Panc1 (cell line): ENCODE results near the gene PROSER3. TPM values are rescaled to one million over a fixed set of nuclear protein-coding genes. Genes with fewer than 3 reads are reported as not detected.

Source experiments
- ATAC-seq: fragments of 200-7000 bp; cut with Tn5 transposase; 2 replicates; pipeline ENCODE4 v1.9.1; 2020; ENCODE audit warnings: mild to moderate bottlenecking, moderate library complexity
- BruUV-seq: library from RNA; stranded (reverse); fragments of 400-500 nt; replicated peaks from 2 replicates; lab custom pipeline; 2021; lab: Mats Ljungman, UMichigan
- CTCF ChIA-PET: fragments of 300-600 bp; sonication (Branson Sonifier 250); formaldehyde crosslinking; loops from one replicate; lab custom pipeline; 2022; ENCODE audit warnings: antibody characterized with exemption; lab: Charles Lee
- POLR2A ChIA-PET: fragments of 300-600 bp; sonication (Branson Sonifier 250); formaldehyde crosslinking; loops from one replicate; lab custom pipeline; 2022; ENCODE audit warnings: antibody characterized with exemption; lab: Charles Lee
- DNase-seq: peaks from one replicate; pipeline ENCODE4 v3.0.0-alpha.2; 2010; ENCODE audit warnings: low read depth, low spot score
- H3K27ac ChIP-seq: 2 replicates; pipeline ENCODE4 v1.5.1; 2011; ENCODE audit warnings: mild to moderate bottlenecking, low read length, inconsistent platforms
- H3K27me3 ChIP-seq: fragments of 200-500 bp; sonication (Bioruptor generic); 2 replicates; pipeline ENCODE4 v1.6.0; 2014; ENCODE audit warnings: low read length, inconsistent platforms; ENCODE audit not compliant: control insufficient read depth, insufficient read depth
- H3K36me3 ChIP-seq: fragments of 200-500 bp; sonication (Bioruptor generic); 2 replicates; pipeline ENCODE4 v1.5.1; 2014; ENCODE audit warnings: inconsistent platforms, mild to moderate bottlenecking, low read length, moderate library complexity; ENCODE audit not compliant: control insufficient read depth, insufficient read depth
- H3K4me1 ChIP-seq: 2 replicates; pipeline ENCODE4 v1.5.1; 2011; ENCODE audit warnings: inconsistent platforms, mild to moderate bottlenecking, low read length, moderate library complexity; ENCODE audit not compliant: control insufficient read depth, insufficient read depth
- H3K4me3 ChIP-seq, 2 experiments: 2 replicates each; pipeline ENCODE4 v1.5.1; 2011 to 2012; ENCODE audit warnings: low read depth in 2 of 2, low read length in 2 of 2, mild to moderate bottlenecking in 2 of 2, inconsistent platforms in 1 of 2, moderate library complexity in 1 of 2
- H3K9me3 ChIP-seq: fragments of 200-500 bp; sonication (Bioruptor generic); 2 replicates; pipeline ENCODE4 v1.5.1; 2014; ENCODE audit warnings: low read depth, mild to moderate bottlenecking, inconsistent platforms, low read length, moderate library complexity; ENCODE audit not compliant: control insufficient read depth, insufficient read depth
- CTCF ChIP-seq: fragments of 450-650 bp; IDR thresholded peaks from 2 replicates; pipeline ENCODE4 v1.5.1; 2017; ENCODE audit warnings: mild to moderate bottlenecking
- POLR2AphosphoS5 ChIP-seq: IDR thresholded peaks from 2 replicates; pipeline ENCODE4 v1.6.1; 2012; ENCODE audit warnings: mild to moderate bottlenecking, low read depth, low read length, moderate library complexity
- REST ChIP-seq, 2 experiments: IDR thresholded peaks; 2 replicates each; pipeline ENCODE4 v1.6.1; 2011 to 2012; ENCODE audit warnings: low read depth in 2 of 2, control low read depth in 1 of 2, low read length in 1 of 2, mild to moderate bottlenecking in 1 of 2, moderate library complexity in 1 of 2; ENCODE audit not compliant: insufficient read depth in 1 of 2
- SIN3A ChIP-seq: IDR thresholded peaks from 2 replicates; pipeline ENCODE4 v1.6.1; 2012; ENCODE audit warnings: low read depth, mild to moderate bottlenecking, low read length, moderate library complexity, borderline replicate concordance; ENCODE audit not compliant: insufficient read depth
- TCF7L2 ChIP-seq: IDR thresholded peaks from 2 replicates; pipeline ENCODE4 v1.6.1; 2011; ENCODE audit warnings: mild to moderate bottlenecking, low read depth, low read length, inconsistent platforms
- in situ Hi-C: cut with HindIII; loops from 2 replicates; pipeline ENCODE4 v1.10.0; 2016; ENCODE audit warnings: low sequenced_read_pairs, low pct_unique_long_range_greater_than_20kb
- intact Hi-C: fragments of 100-400 bp; cut with micrococcal nuclease; formaldehyde crosslinking; loops from one replicate; pipeline ENCODE4 v1.10.0; 2022; ENCODE audit not compliant: unreplicated experiment
- total RNA-seq: library from RNA; stranded (reverse); gene quantifications from one replicate; pipeline ENCODE4 v1.2.1, GENCODE V29; 2021; ENCODE audit not compliant: unreplicated experiment

The PROSER3 gene
- total RNA-seq, 1 experiment from 2014 or later, result 63.9 TPM

- ChIA-PET POLR2A (interaction anchor here (0.6 kb wide), 1 partner anchor 8 kb away, joined by 5 read pairs; the partner anchor contains the start of genes PSENEN and U2AF1L4), CTCF (no interaction called here)
- DNase-seq (no peak), ATAC-seq (no peak)
- TF ChIP-seq SIN3A (no peak), POLR2AphosphoS5 (no peak), TCF7L2 (no peak), CTCF (no peak), REST (IDR thresholded peaks at IDR 0.05; ENCODE audit: insufficient read depth in 1 of 2, low read depth in 2 of 2, low read length in 1 of 2) (no peak)
- peaks cover 10% of the 10 kb centered on the region for H3K4me1 ChIP-seq
- no peaks in the 10 kb centered on the region for H3K36me3 ChIP-seq
- H3K27me3 ChIP-seq, result no peaks in the 10 kb centered on the region
- H3K27ac ChIP-seq, result no peak overlapping the region
- no peak overlapping the region for H3K4me3 ChIP-seq
- in situ Hi-C loops (no loop called here), intact Hi-C loops (no loop called here)
- no TSS peak for BruUV-seq
- H3K9me3 ChIP-seq, result no peaks in the 10 kb centered on the region
Observed at GRCh38 chr19:35753634-35754369, 4.2 kb upstream of the PROSER3 start.

- POLR2A ChIA-PET, result interaction anchor here (0.6 kb wide), 1 partner anchor 9 kb away, joined by 5 read pairs; the partner anchor contains the start of genes PSENEN and U2AF1L4
- BruUV-seq, result no TSS peak
- no peaks in the 10 kb centered on the region for H3K27me3 ChIP-seq
- ATAC-seq (no peak), DNase-seq (no peak)
- intact Hi-C loops (no loop called here), in situ Hi-C loops (no loop called here)
- TF ChIP-seq CTCF (no peak), REST (IDR thresholded peaks at IDR 0.05; ENCODE audit: insufficient read depth in 1 of 2, low read depth in 2 of 2, low read length in 1 of 2) (no peak), TCF7L2 (no peak), POLR2AphosphoS5 (no peak), SIN3A (no peak)
- no peaks in the 10 kb centered on the region for H3K36me3 ChIP-seq
- H3K4me3 ChIP-seq, result no peak overlapping the region
- H3K27ac ChIP-seq, result no peak overlapping the region
- no peaks in the 10 kb centered on the region for H3K9me3 ChIP-seq
- peaks cover 17% of the 10 kb centered on the region for H3K4me1 ChIP-seq
- CTCF ChIA-PET, result no interaction called here
Observed at GRCh38 chr19:35754370-35755130, 3.4 kb upstream of the PROSER3 start.
